NCI-H1436 treated with DMSO at 0.1 percent for 48 hours (cell line): Measurements from ENCODE around the gene C1GALT1.
"Not testable (repeated sequence)": the region's sequence is repeated elsewhere in the genome, so short reads cannot be mapped to it uniquely, and the experiment has no call there.

Source experiments
- DNase-seq: peaks from one replicate; lab custom pipeline; 2025; lab: John Stamatoyannopoulos, UW

The C1GALT1 gene

GRCh38 chr7:7182156-7183060 lies at the start of gene C1GALT1:
Gene C1GALT1 (plus strand): TSS chr7:7182544. CDS start chr7:7234320, 51,776 bp downstream.
- DNase-seq, result peak; percentile 85

- no peak for DNase-seq
Observed at GRCh38 chr7:7134046-7134445, 48.3 kb upstream of the C1GALT1 start.

- DNase-seq, result no peak
Observed at GRCh38 chr7:7135074-7135473, 47.3 kb upstream of the C1GALT1 start.

DNA sequence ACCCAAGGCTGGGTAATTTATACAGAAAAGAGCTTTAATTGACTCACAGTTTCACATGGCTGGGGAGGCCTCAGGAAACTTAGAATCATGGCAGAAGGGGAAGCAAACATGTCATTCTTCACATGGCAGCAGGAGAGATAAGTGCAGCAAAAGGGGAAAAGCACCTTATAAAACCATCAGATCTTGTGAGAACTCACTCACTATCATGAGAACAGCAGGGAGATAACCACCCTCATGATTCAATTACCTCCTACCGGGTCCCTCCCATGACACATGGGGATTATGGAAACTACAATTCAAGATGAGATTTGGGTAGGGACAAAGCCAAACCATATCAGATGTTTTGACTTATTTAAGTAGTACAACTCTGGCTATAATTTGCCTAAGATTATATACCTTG lies 46.4 kb upstream of the C1GALT1 start:
- not testable (repeated sequence) for DNase-seq

DNA sequence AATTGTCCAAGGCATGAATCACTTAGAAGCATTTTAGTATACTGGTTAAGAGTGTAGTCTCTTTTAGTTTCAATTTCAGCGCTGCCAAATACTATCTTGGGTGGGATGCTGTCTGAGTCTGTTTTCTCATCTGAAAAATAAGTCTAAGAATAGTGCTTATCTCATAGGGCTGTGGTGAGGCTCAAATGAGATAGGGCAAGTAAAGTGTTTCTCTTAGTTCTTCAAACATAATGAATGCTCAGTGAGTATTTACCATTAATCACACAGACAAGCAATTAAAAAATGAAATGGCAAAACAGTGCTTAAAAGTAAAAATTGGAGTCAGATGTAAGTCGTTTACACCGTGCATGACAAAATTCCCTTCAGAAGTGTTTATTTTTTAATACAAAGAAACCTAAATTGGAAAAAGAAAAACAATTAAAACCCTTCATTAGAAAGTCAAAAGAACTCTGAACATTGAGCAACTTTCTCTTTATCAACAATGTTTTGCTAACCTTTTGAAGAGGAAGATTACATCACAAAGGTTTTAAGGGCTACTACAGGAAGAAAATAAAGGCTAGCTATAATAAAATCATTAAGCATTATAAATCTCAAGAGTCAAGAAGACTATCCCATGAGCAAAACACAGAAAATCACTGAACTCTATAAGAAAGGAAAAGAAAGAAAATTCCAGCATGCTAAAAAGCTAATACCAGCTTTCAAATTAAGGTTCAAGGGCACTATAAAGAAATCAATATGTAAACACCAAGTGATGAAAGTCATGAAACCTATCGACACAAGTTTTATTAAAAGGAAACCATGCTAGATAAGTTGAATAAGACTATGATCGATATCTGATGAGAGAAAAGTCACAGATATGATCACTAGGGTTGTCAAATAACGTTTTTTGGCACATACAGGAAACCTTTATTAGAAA lies 45.6 kb upstream of the C1GALT1 start:
- DNase-seq, result no peak

DNA sequence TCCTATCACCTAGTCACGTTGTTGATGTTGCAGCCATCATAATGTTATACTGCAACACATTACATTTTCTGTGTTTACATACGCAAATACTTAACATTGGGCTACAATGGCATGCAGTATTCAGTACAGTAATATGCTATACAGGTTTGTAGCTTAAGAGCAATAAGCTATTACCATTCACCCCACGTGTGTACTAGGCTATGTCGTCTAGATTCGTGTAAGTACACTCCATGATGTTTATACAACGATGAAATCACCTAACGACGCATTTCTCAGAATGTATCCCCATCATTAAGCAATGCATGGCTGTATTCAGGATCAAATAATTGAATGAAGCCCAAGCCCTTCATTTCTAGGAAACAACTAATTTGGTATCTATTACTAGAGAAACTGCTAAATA lies 43.4 kb upstream of the C1GALT1 start:
- DNase-seq, result no peak

GRCh38 chr7:7143404-7143803 lies 38.9 kb upstream of the C1GALT1 start:
- not testable (repeated sequence) for DNase-seq

- not testable (repeated sequence) for DNase-seq
Observed at GRCh38 chr7:7145151-7145550, 37.2 kb upstream of the C1GALT1 start.

- DNase-seq, result no peak
Observed at GRCh38 chr7:7146837-7147236, 35.5 kb upstream of the C1GALT1 start.

GRCh38 chr7:7148798-7149481 lies 33.4 kb upstream of the C1GALT1 start:
- DNase-seq, result no peak

DNA sequence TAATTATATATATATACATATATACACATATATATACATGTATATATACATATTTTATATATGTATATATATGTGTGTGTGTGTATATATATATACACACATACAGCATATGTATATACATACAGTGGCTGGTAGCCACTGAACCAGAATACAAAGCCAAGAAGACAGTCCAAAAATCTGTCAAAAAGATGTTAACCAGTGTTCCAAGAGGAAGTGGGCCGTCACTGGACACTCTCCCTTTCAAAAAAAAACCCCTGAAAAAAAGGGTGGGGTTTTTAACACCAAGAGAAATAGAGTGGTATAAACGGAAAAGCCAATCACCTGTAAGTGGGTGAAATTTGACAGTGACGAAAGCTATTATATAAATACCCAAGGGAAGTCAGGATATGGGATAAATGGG lies 31.1 kb upstream of the C1GALT1 start:
- no peak for DNase-seq

GRCh38 chr7:7151865-7152264 lies 30.5 kb upstream of the C1GALT1 start:
- DNase-seq, result no peak

GRCh38 chr7:7152315-7152714 lies 30.0 kb upstream of the C1GALT1 start:
- DNase-seq, result no peak

DNA sequence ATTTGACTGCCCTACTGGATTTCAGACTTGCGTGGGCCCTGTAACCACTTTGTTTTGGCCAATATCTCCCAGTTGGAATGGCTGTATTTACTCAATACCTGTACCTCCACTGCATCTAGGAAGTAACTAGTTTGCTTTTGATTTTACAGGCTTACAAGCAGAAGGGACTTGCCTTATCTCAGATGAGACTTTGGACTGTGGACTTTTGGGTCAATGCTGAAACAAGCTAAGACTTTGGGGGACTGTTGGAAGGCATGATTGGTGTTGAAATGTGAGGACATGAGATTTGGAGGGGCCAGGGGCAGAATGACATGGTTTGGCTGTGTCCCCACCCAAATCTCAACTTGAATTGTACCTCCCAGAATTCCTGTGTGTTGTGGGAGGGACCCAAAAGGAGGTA lies 28.0 kb upstream of the C1GALT1 start:
- not testable (repeated sequence) for DNase-seq

DNA sequence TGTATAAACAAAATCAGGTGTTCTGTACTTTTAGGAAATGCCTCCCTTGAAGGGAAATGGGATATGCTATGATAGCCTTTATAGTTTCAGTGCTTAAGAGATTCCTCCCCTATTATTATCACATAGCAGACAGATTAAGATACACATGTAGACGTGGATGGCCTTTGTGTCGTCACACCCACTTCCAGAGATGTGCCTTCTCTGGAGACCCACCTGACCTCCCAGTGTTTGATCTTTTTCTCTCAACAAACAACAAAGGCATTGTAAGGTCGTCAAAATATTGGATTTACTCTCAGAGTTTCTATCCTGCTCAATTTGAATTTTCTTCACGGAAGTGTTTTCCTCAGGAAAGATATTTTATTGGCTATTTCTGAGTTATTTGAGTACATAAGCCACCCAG lies 25.7 kb upstream of the C1GALT1 start:
- DNase-seq, result no peak

GRCh38 chr7:7157177-7157886 lies 25.0 kb upstream of the C1GALT1 start:
- no peak for DNase-seq

- no peak for DNase-seq
Observed at GRCh38 chr7:7157887-7158271, 24.5 kb upstream of the C1GALT1 start.

- DNase-seq, result no peak
Observed at GRCh38 chr7:7159063-7159658, 23.2 kb upstream of the C1GALT1 start.

- no peak for DNase-seq
Observed at GRCh38 chr7:7164591-7164990, 17.8 kb upstream of the C1GALT1 start.

DNA sequence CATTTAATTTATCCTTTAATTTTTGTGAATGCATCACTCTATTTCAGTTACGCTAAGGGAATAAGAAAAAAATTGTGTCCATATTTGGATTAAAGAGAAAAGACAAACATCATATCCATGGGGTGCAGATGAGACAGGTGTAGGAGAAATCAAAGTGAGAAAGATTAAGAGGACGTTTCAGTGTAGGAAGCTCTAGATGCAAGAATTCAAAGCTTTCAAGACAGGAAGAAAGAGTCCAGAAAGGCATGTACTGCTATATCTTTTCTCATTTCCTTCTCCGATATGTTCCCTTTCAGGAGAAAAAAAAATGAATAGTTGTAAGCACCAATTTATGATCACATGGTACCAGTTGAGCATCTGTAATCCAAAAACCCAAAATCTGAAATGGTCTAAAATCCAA lies 17.0 kb upstream of the C1GALT1 start:
- no peak for DNase-seq

GRCh38 chr7:7166318-7166717 lies 16.0 kb upstream of the C1GALT1 start:
- DNase-seq, result no peak
